PC-9 (cell line): ENCODE measurements around the gene WDR26. TPM values are rescaled to one million over a fixed set of nuclear protein-coding genes. Genes with fewer than 3 reads are reported as not detected.
A peak's percentile ranks its signal among the peaks of the same experiment; 100 is the strongest.

Experiments
- BruUV-seq: library from RNA; stranded (reverse); fragments of 400-500 nt; replicated peaks from 2 replicates; lab custom pipeline; 2021; lab: Mats Ljungman, UMichigan
- CTCF ChIA-PET: fragments of 300-600 bp; sonication (Branson Sonifier 250); formaldehyde crosslinking; loops from one replicate; lab custom pipeline; 2022; ENCODE audit warnings: antibody characterized with exemption; lab: Charles Lee
- POLR2A ChIA-PET: fragments of 300-600 bp; sonication (Branson Sonifier 250); formaldehyde crosslinking; loops from one replicate; lab custom pipeline; 2022; ENCODE audit warnings: antibody characterized with exemption; ENCODE audit not compliant: unreplicated experiment; lab: Charles Lee
- DNase-seq, 2 experiments: peaks; one replicate each; pipeline versions ENCODE4 v3.0.0 to v3.0.0-alpha.2; 2015 to 2022; ENCODE audit warnings: mixed read lengths in 1 of 2
- H2AFZ ChIP-seq: fragments of 200-600 bp; sonication (generic); 2 replicates; pipeline ENCODE4 v1.8.1; 2017; ENCODE audit warnings: antibody characterized with exemption
- H3F3A ChIP-seq: fragments of 200-600 bp; sonication (generic); 2 replicates; pipeline ENCODE4 v1.8.1; 2017; ENCODE audit warnings: antibody characterized with exemption, mild to moderate bottlenecking, low read depth; ENCODE audit not compliant: insufficient read depth
- H3K27ac ChIP-seq: fragments of 200-600 bp; sonication (generic); 2 replicates; pipeline ENCODE4 v1.6.1; 2016; ENCODE audit warnings: mixed run types
- H3K27me3 ChIP-seq: fragments of 200-600 bp; sonication (generic); 2 replicates; pipeline ENCODE4 v1.6.1; 2016; ENCODE audit warnings: low read depth, mixed run types; ENCODE audit not compliant: insufficient read depth
- H3K36me3 ChIP-seq: fragments of 200-600 bp; sonication (generic); 2 replicates; pipeline ENCODE4 v1.6.1; 2016; ENCODE audit warnings: low read depth, mixed run types
- H3K4me1 ChIP-seq: fragments of 200-600 bp; sonication (generic); replicated peaks from 2 replicates; pipeline ENCODE4 v1.6.1; 2016; ENCODE audit warnings: mixed run types; ENCODE audit not compliant: insufficient read depth
- H3K4me2 ChIP-seq: fragments of 200-600 bp; sonication (generic); 2 replicates; pipeline ENCODE4 v1.6.1; 2017; ENCODE audit warnings: mixed run types
- H3K4me3 ChIP-seq: fragments of 200-600 bp; sonication (generic); 2 replicates; pipeline ENCODE4 v1.6.1; 2016; ENCODE audit warnings: mixed run types
- H3K79me2 ChIP-seq: fragments of 200-600 bp; sonication (generic); 2 replicates; pipeline ENCODE4 v1.6.1; 2017; ENCODE audit warnings: low read depth, mixed run types
- H3K9me2 ChIP-seq: fragments of 200-600 bp; sonication (generic); 2 replicates; pipeline ENCODE4 v1.8.1; 2017; ENCODE audit warnings: mild to moderate bottlenecking; ENCODE audit not compliant: insufficient read depth
- H3K9me3 ChIP-seq: fragments of 200-600 bp; sonication (generic); 2 replicates; pipeline ENCODE4 v1.8.1; 2016; ENCODE audit warnings: low read depth; ENCODE audit not compliant: insufficient read depth
- H4K20me1 ChIP-seq: fragments of 200-600 bp; sonication (generic); 2 replicates; pipeline ENCODE4 v1.8.1; 2017; ENCODE audit not compliant: insufficient read depth
- EZH2 ChIP-seq: fragments of 200-600 bp; sonication (generic); IDR thresholded peaks from 2 replicates; pipeline ENCODE4 v1.8.0; 2017; ENCODE audit warnings: antibody characterized with exemption, low read depth
- intact Hi-C: fragments of 100-400 bp; cut with micrococcal nuclease; formaldehyde crosslinking; loops from one replicate; pipeline ENCODE4 v1.10.0; 2022; ENCODE audit not compliant: unreplicated experiment
- total RNA-seq: library from RNA; stranded (reverse); gene quantifications from 2 replicates; pipeline ENCODE4 v1.2.3, GENCODE V29; 2021
- TF ChIP-seq, protein P1 (sequence below): fragments of 200-600 bp; sonication (generic); conservative IDR thresholded peaks from 2 replicates; pipeline ENCODE4 v1.6.1; 2017; ENCODE audit warnings: mixed run types, antibody characterized with exemption, mild to moderate bottlenecking, moderate library complexity

WDR26 gene
- total RNA-seq, 1 experiment from 2014 or later, result 88.9 TPM

GRCh38 chr1:224373008-224373590 is 61.5 kb downstream of the WDR26 start:
- ChIA-PET CTCF (no interaction called here), POLR2A (no interaction called here)
- DNase-seq, result no peak
- no peak overlapping the region for H3K27ac ChIP-seq
- BruUV-seq, result no TSS peak
- H3K4me1 ChIP-seq, result peaks cover 17% of the 10 kb centered on the region
- H4K20me1 ChIP-seq, result no peaks in the 10 kb centered on the region; the same call in 1 of the 2 replicates
- no peak overlapping the region for H3K4me3 ChIP-seq
- H3K9me3 ChIP-seq, result no peaks in the 10 kb centered on the region
- H3K36me3 ChIP-seq, result peaks cover 43% of the 10 kb centered on the region
- H3K27me3 ChIP-seq, result no peaks in the 10 kb centered on the region
- no peaks in the 10 kb centered on the region for H3K9me2 ChIP-seq
- H2AFZ ChIP-seq, result no peak overlapping the region
- H3K4me2 ChIP-seq, result no peak overlapping the region
- no peak for TF ChIP-seq EZH2
- TF ChIP-seq, protein P1, sequence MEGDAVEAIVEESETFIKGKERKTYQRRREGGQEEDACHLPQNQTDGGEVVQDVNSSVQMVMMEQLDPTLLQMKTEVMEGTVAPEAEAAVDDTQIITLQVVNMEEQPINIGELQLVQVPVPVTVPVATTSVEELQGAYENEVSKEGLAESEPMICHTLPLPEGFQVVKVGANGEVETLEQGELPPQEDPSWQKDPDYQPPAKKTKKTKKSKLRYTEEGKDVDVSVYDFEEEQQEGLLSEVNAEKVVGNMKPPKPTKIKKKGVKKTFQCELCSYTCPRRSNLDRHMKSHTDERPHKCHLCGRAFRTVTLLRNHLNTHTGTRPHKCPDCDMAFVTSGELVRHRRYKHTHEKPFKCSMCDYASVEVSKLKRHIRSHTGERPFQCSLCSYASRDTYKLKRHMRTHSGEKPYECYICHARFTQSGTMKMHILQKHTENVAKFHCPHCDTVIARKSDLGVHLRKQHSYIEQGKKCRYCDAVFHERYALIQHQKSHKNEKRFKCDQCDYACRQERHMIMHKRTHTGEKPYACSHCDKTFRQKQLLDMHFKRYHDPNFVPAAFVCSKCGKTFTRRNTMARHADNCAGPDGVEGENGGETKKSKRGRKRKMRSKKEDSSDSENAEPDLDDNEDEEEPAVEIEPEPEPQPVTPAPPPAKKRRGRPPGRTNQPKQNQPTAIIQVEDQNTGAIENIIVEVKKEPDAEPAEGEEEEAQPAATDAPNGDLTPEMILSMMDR, result no peak
- no peaks in the 10 kb centered on the region for H3K79me2 ChIP-seq
- H3F3A ChIP-seq, result peaks cover 19% of the 10 kb centered on the region
- intact Hi-C loops, result no loop called here

- no peaks in the 10 kb centered on the region for H3K27me3 ChIP-seq
- peaks cover 32% of the 10 kb centered on the region for H3K79me2 ChIP-seq
- CTCF ChIA-PET, result no interaction called here
- no peak overlapping the region for H3K4me2 ChIP-seq
- H3K36me3 ChIP-seq, result peaks cover 31% of the 10 kb centered on the region
- no peaks in the 10 kb centered on the region for H3K9me2 ChIP-seq
- H4K20me1 ChIP-seq, result no peaks in the 10 kb centered on the region
- no peak for TF ChIP-seq EZH2
- TF ChIP-seq, protein P1, result no peak
- H2AFZ ChIP-seq, result no peak overlapping the region
- no peak overlapping the region for H3K4me3 ChIP-seq
- no peaks in the 10 kb centered on the region for H3K4me1 ChIP-seq
- POLR2A ChIA-PET, result no interaction called here
- intact Hi-C loops, result no loop called here
- 0 out of 2 replicates have a peak, but pooled peaks cover 3% of the 10 kb centered on the region for H3F3A ChIP-seq
- no peak overlapping the region for H3K27ac ChIP-seq
- DNase-seq, result no peak
- no peaks in the 10 kb centered on the region for H3K9me3 ChIP-seq
- no TSS peak for BruUV-seq
Measured at GRCh38 chr1:224368409-224368808, 66.2 kb downstream of the WDR26 start.

DNA sequence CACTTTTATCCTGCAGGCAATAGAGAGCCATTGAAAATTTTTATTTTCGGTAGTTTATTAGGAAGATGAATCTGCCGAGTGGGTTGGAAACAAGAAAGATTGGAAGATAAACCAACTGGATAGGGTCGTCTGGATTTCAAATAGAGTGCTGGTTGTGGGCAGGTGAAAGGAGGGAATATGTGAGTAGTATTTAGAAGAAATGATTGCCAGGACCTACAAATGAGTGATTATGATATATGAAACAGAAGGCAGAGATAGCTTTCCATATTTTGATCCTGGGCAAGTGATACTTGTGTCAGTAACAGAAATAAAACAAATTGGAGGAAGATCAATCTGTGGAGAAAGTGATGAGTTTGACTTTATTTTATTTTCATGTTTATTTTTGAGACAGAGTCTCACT is 75.4 kb downstream of the WDR26 start:
- peaks cover 71% of the 10 kb centered on the region for H3K79me2 ChIP-seq
- POLR2A ChIA-PET, result no interaction called here

More for the DNA sequence above, 75.4 kb downstream of the WDR26 start:
- Histone ChIP-seq H3K27ac (no peak overlapping the region), H3K4me3 (no peak overlapping the region), H3K9me2 (no peaks in the 10 kb centered on the region), H3K4me2 (peak overlapping the region; percentile 89; the same call in 1 of the 2 replicates), H3K4me1 (peaks cover 14% of the 10 kb centered on the region), H4K20me1 (peaks cover 4% of the 10 kb centered on the region; the same call in 1 of the 2 replicates), H3F3A (peaks cover 5% of the 10 kb centered on the region; the same call in 1 of the 2 replicates), H2AFZ (no peak overlapping the region), H3K27me3 (no peaks in the 10 kb centered on the region), H3K9me3 (no peaks in the 10 kb centered on the region), H3K36me3 (no peaks in the 10 kb centered on the region)
- CTCF ChIA-PET, result no interaction called here
- DNase-seq, result no peak
- TF ChIP-seq, protein P1, result no peak
- no peak for TF ChIP-seq EZH2
- no TSS peak for BruUV-seq
- intact Hi-C loops, result no loop called here
